Activated CD8-positive, alpha-beta T cell treated with anti-CD3 and anti-CD28 coated beads for 36 hours (primary cell): ENCODE data around the gene IL5. TPM values are rescaled to one million over a fixed set of nuclear protein-coding genes. Genes with fewer than 3 reads are reported as not detected.

Source experiments
- ATAC-seq: fragments of 200-7000 bp; cut with Tn5 transposase; one replicate; pipeline ENCODE4 v1.10.0; 2021; ENCODE audit warnings: mild to moderate bottlenecking, moderate library complexity
- CTCF ChIA-PET: fragments of 350-600 bp; sonication (Branson Sonifier 250); formaldehyde crosslinking; loops from one replicate; lab custom pipeline; 2021; ENCODE audit warnings: antibody characterized with exemption; lab: Charles Lee
- POLR2A ChIA-PET: fragments of 350-600 bp; sonication (Branson Sonifier 250); formaldehyde crosslinking; loops from one replicate; lab custom pipeline; 2021; ENCODE audit warnings: antibody characterized with exemption; lab: Charles Lee
- DNase-seq: peaks from one replicate; pipeline ENCODE4 v3.0.0-alpha.2; 2020
- H3K27ac Mint-ChIP-seq: one replicate; pipeline ENCODE4 v1.8.0; 2021; ENCODE audit warnings: mild to moderate bottlenecking, mixed read lengths
- H3K27me3 Mint-ChIP-seq: one replicate; pipeline ENCODE4 v1.8.0; 2021; ENCODE audit warnings: mixed read lengths
- H3K36me3 Mint-ChIP-seq: one replicate; pipeline ENCODE4 v1.8.0; 2021; ENCODE audit warnings: low read depth, mixed read lengths
- H3K4me1 Mint-ChIP-seq: one replicate; pipeline ENCODE4 v1.8.0; 2021; ENCODE audit warnings: low read depth, mixed read lengths
- H3K4me3 Mint-ChIP-seq: one replicate; pipeline ENCODE4 v1.8.0; 2021; ENCODE audit warnings: mild to moderate bottlenecking, moderate library complexity, mixed read lengths
- H3K9me3 Mint-ChIP-seq: one replicate; pipeline ENCODE4 v1.8.0; 2021; ENCODE audit warnings: mixed read lengths
- CTCF ChIP-seq: fragments of 200-600 bp; IDR thresholded peaks from one replicate; pipeline ENCODE4 v1.8.0; 2022; ENCODE audit warnings: antibody characterized with exemption, mild to moderate bottlenecking
- intact Hi-C: fragments of 100-400 bp; cut with micrococcal nuclease; formaldehyde crosslinking; loops from one replicate; pipeline ENCODE4 v1.10.0; 2022
- total RNA-seq, 2 experiments: library from RNA; stranded (reverse); gene quantifications; one replicate each; pipeline ENCODE4 v1.2.3, GENCODE V29; 2021

Gene IL5
- total RNA-seq, 2 experiments from 2014 or later = 1.6 to 1.7 TPM

- Mint-ChIP-seq H3K4me3 (no peak overlapping the region), H3K27ac (peak overlapping the region; percentile 99), H3K36me3 (peaks cover 18% of the 10 kb centered on the region), H3K9me3 (no peaks in the 10 kb centered on the region), H3K4me1 (peaks cover 45% of the 10 kb centered on the region), H3K27me3 (no peaks in the 10 kb centered on the region)
- CTCF ChIA-PET = interaction anchor here (0.8 to 1.8 kb wide), 6 partner anchors 27 to 107 kb away, joined by 3 to 4 read pairs (median 3); no protein-coding TSS in a partner anchor
- TF ChIP-seq CTCF = no peak
- no peak for DNase-seq
- intact Hi-C loops = loop anchor here (5.0 to 10.0 kb wide), 3 partner anchors 36 to 388 kb away; no protein-coding TSS in a partner anchor
- no peak for ATAC-seq
- POLR2A ChIA-PET = interaction anchor here (0.5 to 36.6 kb wide), 5 partner anchors 17 to 112 kb away, joined by 3 to 1641 read pairs (median 393); partner anchors contain the start of gene IRF1
Observed at GRCh38 chr5:132493241-132493640, 50.1 kb downstream of the IL5 start.

GRCh38 chr5:132492386-132493125 is 50.8 kb downstream of the IL5 start:
- Mint-ChIP-seq H3K27me3 (no peaks in the 10 kb centered on the region), H3K27ac (peak overlapping the region; percentile 99), H3K9me3 (no peaks in the 10 kb centered on the region), H3K4me3 (peak overlapping the region; percentile 85), H3K4me1 (peaks cover 49% of the 10 kb centered on the region), H3K36me3 (peaks cover 25% of the 10 kb centered on the region)
- ChIA-PET CTCF (interaction anchor here (0.7 to 2.6 kb wide), 11 partner anchors 9 to 106 kb away, joined by 3 to 12 read pairs (median 3); no protein-coding TSS in a partner anchor), POLR2A (interaction anchor here (0.5 to 36.6 kb wide), 10 partner anchors 16 to 198 kb away, joined by 3 to 1641 read pairs (median 49); partner anchors contain the start of genes IRF1 and SLC22A4)
- no peak for TF ChIP-seq CTCF
- intact Hi-C loops = loop anchor here (5.0 to 10.0 kb wide), 3 partner anchors 35 to 388 kb away; no protein-coding TSS in a partner anchor
- ATAC-seq = no peak
- DNase-seq = no peak

Other genes starting within 250 kb of the IL5 start
- under 1 TPM; 0.74 to 0.88 TPM for gene SLC22A4, start 249.1 kb downstream of the IL5 start, total RNA-seq
- gene SLC22A5, start 173.8 kb downstream of the IL5 start, total RNA-seq = 1 to 10 TPM; 4.0 to 4.1 TPM
- 100 to 1,000 TPM; 121 to 128 TPM for gene IRF1, start 52.7 kb downstream of the IL5 start, total RNA-seq
- gene RAD50, start 13.5 kb upstream of the IL5 start, total RNA-seq = 10 to 100 TPM; 46.4 to 48.9 TPM
- 1 to 10 TPM; 4.8 to 6.5 TPM for gene IL13, start 114.7 kb upstream of the IL5 start, total RNA-seq
- 1 to 10 TPM in 1 of 2 experiments, under 1 TPM in 1; 0.72 to 1.4 TPM for gene IL4, start 130.5 kb upstream of the IL5 start, total RNA-seq
- gene KIF3A, start 194.0 kb upstream of the IL5 start, total RNA-seq = 10 to 100 TPM; 16.4 to 17.0 TPM
- gene CCNI2, start 203.9 kb upstream of the IL5 start, total RNA-seq = 10 to 100 TPM in 1 of 2 experiments, 1 to 10 TPM in 1; 8.7 to 10.0 TPM
- gene SEPTIN8, start 233.7 kb upstream of the IL5 start, total RNA-seq = 10 to 100 TPM; 25.2 to 27.1 TPM